Memory B cell (primary cell): ENCODE measurements around the gene DXO.

ENCODE experiments used
- ATAC-seq: fragments of 150-1000 bp; cut with Tn5 transposase; 2 replicates; pipeline ENCODE4 v1.10.0; 2021; ENCODE audit warnings: low read depth, mild to moderate bottlenecking, moderate library complexity
- DNase-seq, 2 donors: peaks; one replicate each; pipeline ENCODE4 v3.0.0; 2022; ENCODE audit warnings: low spot score in 2 of 2
- H3K27ac Mint-ChIP-seq: one replicate; pipeline ENCODE4 v1.8.0; 2022; ENCODE audit warnings: mild to moderate bottlenecking, moderate library complexity, mixed read lengths
- H3K27me3 Mint-ChIP-seq: one replicate; pipeline ENCODE4 v1.8.0; 2022; ENCODE audit warnings: mixed read lengths
- H3K36me3 Mint-ChIP-seq: one replicate; pipeline ENCODE4 v1.8.0; 2022; ENCODE audit warnings: mild to moderate bottlenecking, mixed read lengths
- H3K4me1 Mint-ChIP-seq: one replicate; pipeline ENCODE4 v1.8.0; 2022; ENCODE audit warnings: mixed read lengths
- H3K4me3 Mint-ChIP-seq: one replicate; pipeline ENCODE4 v1.8.0; 2022; ENCODE audit warnings: mild to moderate bottlenecking, moderate library complexity, mixed read lengths
- H3K9me3 Mint-ChIP-seq: one replicate; pipeline ENCODE4 v1.8.0; 2022; ENCODE audit warnings: mixed read lengths

The DXO gene

GRCh38 chr6:31956796-31957195 is 15.1 kb downstream of the DXO start:
- DNase-seq (no peak), ATAC-seq (no peak)
- H3K36me3 Mint-ChIP-seq: peaks cover 29% of the 10 kb centered on the region
- peaks cover 13% of the 10 kb centered on the region for H3K4me1 Mint-ChIP-seq
- H3K27ac Mint-ChIP-seq: no peak overlapping the region
- H3K4me3 Mint-ChIP-seq: no peak overlapping the region
- H3K27me3 Mint-ChIP-seq: no peaks in the 10 kb centered on the region
- no peaks in the 10 kb centered on the region for H3K9me3 Mint-ChIP-seq

DNA sequence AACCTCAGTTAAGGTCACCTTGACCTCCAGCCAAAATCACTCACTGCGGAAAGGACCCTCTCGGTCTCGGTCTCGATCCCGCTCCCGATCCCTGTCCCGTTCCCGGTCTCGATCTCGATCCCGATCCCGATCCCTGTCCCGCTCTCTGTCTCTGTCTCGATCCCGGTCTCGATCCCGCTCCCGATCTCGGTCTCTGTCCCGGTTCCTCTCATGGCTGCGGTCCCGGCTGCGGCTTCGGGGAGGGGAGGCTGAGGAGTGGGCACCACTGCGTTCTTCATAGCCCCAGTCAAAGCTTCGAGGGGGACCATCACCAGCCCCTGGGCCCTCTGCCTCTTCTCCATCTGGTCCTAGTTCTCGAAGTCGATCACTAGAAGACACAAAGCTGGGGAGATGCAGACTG is 17.4 kb downstream of the DXO start:
- DNase-seq (no peak), ATAC-seq (no peak)
- peaks cover 23% of the 10 kb centered on the region for H3K36me3 Mint-ChIP-seq
- no peak overlapping the region for H3K4me3 Mint-ChIP-seq
- H3K27me3 Mint-ChIP-seq: no peaks in the 10 kb centered on the region
- H3K27ac Mint-ChIP-seq: peak overlapping the region; percentile 77
- peaks cover 8% of the 10 kb centered on the region for H3K4me1 Mint-ChIP-seq
- no peaks in the 10 kb centered on the region for H3K9me3 Mint-ChIP-seq

DNA sequence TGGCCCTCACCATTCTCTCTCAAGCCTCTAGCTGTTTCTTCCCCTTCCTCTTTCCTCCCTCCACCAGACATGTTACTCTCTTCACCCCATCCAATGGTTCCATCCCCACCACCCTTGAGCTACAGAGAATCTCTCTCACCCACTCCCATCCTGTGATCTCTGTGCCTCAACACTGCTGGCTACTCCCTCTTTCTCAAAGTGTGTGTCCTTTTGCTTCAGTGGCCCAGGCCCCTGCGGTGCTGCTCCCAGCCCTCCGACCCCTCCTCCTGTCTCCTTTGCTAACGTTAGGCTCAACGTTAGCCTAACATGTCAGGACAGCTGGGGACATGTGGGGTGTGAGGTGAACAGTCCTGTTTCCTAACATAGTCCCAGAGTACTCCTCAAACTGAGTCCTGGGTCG is 19.0 kb downstream of the DXO start:
- Mint-ChIP-seq H3K4me3 (no peak overlapping the region), H3K9me3 (no peaks in the 10 kb centered on the region), H3K27me3 (no peaks in the 10 kb centered on the region), H3K36me3 (peaks cover 23% of the 10 kb centered on the region), H3K27ac (peak overlapping the region; percentile 67), H3K4me1 (peaks cover 2% of the 10 kb centered on the region)
- no peak for DNase-seq
- ATAC-seq: no peak

- DNase-seq: no peak
- Mint-ChIP-seq H3K27ac (peak overlapping the region; percentile 67), H3K27me3 (no peaks in the 10 kb centered on the region), H3K4me1 (peaks cover 2% of the 10 kb centered on the region), H3K4me3 (no peak overlapping the region), H3K9me3 (no peaks in the 10 kb centered on the region), H3K36me3 (peaks cover 23% of the 10 kb centered on the region)
- ATAC-seq: peak; percentile 35
These were observed 19.7 kb downstream of the DXO start for GRCh38 chr6:31952140-31952805.

GRCh38 chr6:31949926-31950548 is 21.9 kb downstream of the DXO start:
- peaks cover 2% of the 10 kb centered on the region for H3K4me1 Mint-ChIP-seq
- no peak overlapping the region for H3K4me3 Mint-ChIP-seq
- ATAC-seq: no peak
- H3K27ac Mint-ChIP-seq: no peak overlapping the region
- no peaks in the 10 kb centered on the region for H3K9me3 Mint-ChIP-seq
- no peaks in the 10 kb centered on the region for H3K27me3 Mint-ChIP-seq
- H3K36me3 Mint-ChIP-seq: peaks cover 21% of the 10 kb centered on the region
- no peak for DNase-seq

- ATAC-seq: no peak
- no peak overlapping the region for H3K27ac Mint-ChIP-seq
These were observed 23.1 kb downstream of the DXO start for GRCh38 chr6:31948753-31949413.

DNA sequence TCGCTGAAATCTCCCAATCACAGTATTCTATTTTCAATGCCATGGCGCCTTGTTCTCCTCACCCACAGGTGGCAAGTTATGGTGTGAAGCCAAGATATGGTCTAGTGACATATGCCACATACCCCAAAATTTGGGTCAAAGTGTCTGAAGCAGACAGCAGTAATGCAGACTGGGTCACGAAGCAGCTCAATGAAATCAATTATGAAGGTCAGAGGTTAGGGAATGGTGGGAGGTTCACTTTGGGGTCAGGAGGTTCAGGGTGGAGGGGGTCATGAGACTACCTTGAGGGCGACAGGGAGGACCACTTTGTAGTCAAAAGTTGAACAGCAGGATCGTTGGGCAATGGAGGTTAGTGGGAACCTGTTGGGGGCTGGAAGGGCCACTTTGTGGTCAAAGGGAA is 23.6 kb downstream of the DXO start:
- Mint-ChIP-seq H3K27ac (no peak overlapping the region), H3K9me3 (no peaks in the 10 kb centered on the region), H3K36me3 (peaks cover 8% of the 10 kb centered on the region), H3K4me3 (no peak overlapping the region), H3K27me3 (peaks cover 2% of the 10 kb centered on the region), H3K4me1 (peaks cover 2% of the 10 kb centered on the region)
- no peak for DNase-seq
- no peak for ATAC-seq

More at GRCh38 chr6:31948753-31949413, 23.1 kb downstream of the DXO start:
- H3K4me1 Mint-ChIP-seq: peaks cover 2% of the 10 kb centered on the region
- H3K27me3 Mint-ChIP-seq: peaks cover 2% of the 10 kb centered on the region
- peaks cover 13% of the 10 kb centered on the region for H3K36me3 Mint-ChIP-seq
- no peak overlapping the region for H3K4me3 Mint-ChIP-seq
- DNase-seq: no peak
- no peaks in the 10 kb centered on the region for H3K9me3 Mint-ChIP-seq

GRCh38 chr6:31947864-31948263 is 24.1 kb downstream of the DXO start:
- DNase-seq (no peak), ATAC-seq (no peak)
- Mint-ChIP-seq H3K9me3 (no peaks in the 10 kb centered on the region), H3K27ac (no peak overlapping the region), H3K4me1 (peaks cover 2% of the 10 kb centered on the region), H3K36me3 (peaks cover 4% of the 10 kb centered on the region), H3K4me3 (no peak overlapping the region), H3K27me3 (peaks cover 2% of the 10 kb centered on the region)

DNA sequence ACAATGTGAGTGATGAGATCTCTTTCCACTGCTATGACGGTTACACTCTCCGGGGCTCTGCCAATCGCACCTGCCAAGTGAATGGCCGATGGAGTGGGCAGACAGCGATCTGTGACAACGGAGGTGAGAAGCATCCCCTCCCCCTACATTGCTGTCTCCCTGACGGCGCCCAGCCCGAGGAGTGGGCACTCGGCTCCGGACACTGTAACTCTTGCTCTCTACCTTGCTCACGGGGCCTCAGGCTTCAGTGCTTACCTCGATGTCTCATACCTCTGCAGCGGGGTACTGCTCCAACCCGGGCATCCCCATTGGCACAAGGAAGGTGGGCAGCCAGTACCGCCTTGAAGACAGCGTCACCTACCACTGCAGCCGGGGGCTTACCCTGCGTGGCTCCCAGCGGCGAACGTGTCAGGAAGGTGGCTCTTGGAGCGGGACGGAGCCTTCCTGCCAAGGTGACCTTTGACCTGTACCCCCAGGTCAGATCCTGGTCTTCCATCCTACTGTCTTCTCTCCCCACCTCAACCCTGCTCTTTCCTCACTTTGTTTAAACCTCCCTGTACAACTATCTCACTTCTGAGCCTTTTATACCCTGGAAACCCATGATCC is 24.8 kb downstream of the DXO start:
- DNase-seq (no peak), ATAC-seq (no peak)
- H3K4me3 Mint-ChIP-seq: no peak overlapping the region
- H3K9me3 Mint-ChIP-seq: no peaks in the 10 kb centered on the region
- peaks cover 3% of the 10 kb centered on the region for H3K36me3 Mint-ChIP-seq
- H3K27me3 Mint-ChIP-seq: peaks cover 6% of the 10 kb centered on the region
- peaks cover 2% of the 10 kb centered on the region for H3K4me1 Mint-ChIP-seq
- no peak overlapping the region for H3K27ac Mint-ChIP-seq

DNA sequence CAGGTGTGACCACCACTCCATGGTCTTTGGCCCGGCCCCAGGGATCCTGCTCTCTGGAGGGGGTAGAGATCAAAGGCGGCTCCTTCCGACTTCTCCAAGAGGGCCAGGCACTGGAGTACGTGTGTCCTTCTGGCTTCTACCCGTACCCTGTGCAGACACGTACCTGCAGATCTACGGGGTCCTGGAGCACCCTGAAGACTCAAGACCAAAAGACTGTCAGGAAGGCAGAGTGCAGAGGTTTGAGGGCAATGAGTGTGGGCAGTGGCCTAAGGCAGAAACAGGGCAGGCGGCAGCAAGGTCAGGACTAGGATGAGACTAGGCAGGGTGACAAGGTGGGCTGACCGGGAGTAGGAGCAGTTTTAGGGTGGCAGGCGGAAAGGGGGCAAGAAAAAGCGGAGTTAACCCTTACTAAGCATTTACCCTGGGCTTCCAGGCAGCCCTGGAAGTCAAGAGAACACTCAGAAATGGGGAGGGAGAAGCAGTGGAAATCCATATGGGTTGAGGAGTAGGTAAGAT is 25.5 kb downstream of the DXO start:
- Mint-ChIP-seq H3K4me1 (peaks cover 2% of the 10 kb centered on the region), H3K27me3 (peaks cover 8% of the 10 kb centered on the region), H3K36me3 (peaks cover 3% of the 10 kb centered on the region), H3K27ac (no peak overlapping the region), H3K4me3 (no peak overlapping the region), H3K9me3 (no peaks in the 10 kb centered on the region)
- no peak for ATAC-seq
- DNase-seq: no peak

DNA sequence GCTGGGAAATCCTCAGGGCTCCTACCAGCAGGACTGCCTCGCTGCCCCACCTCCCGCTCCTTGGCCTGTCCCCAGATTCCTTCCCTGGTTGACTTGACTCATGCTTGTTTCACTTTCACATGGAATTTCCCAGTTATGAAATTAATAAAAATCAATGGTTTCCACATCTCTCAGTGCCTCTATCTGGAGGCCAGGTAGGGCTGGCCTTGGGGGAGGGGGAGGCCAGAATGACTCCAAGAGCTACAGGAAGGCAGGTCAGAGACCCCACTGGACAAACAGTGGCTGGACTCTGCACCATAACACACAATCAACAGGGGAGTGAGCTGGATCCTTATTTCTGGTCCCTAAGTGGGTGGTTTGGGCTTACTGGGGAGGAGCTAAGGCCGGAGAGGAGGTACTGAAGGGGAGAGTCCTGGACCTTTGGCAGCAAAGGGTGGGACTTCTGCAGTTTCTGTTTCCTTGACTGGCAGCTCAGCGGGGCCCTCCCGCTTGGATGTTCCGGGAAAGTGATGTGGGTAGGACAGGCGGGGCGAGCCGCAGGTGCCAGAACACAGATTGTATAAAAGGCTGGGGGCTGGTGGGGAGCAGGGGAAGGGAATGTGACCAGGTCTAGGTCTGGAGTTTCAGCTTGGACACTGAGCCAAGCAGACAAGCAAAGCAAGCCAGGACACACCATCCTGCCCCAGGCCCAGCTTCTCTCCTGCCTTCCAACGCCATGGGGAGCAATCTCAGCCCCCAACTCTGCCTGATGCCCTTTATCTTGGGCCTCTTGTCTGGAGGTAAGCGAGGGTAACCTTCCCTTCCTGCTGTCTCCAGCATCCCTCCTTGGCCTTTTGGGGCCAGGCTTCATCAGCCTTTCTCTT is 26.2 kb downstream of the DXO start, which contains the start of gene CFB:
Gene CFB (plus strand): TSS at position 589 of the 863 bp plus-strand sequence. CDS start 127 bp downstream, at position 716.
- Mint-ChIP-seq H3K27ac (no peak within 1 kb of the TSS), H3K27me3 (peaks cover 8% of the 10 kb centered on the region), H3K36me3 (no peaks in the 10 kb centered on the region), H3K4me3 (no peak within 1 kb of the TSS), H3K4me1 (peaks cover 2% of the 10 kb centered on the region), H3K9me3 (no peaks in the 10 kb centered on the region)
- no peak for DNase-seq
- ATAC-seq: no peak

GRCh38 chr6:31945154-31945506 is 26.8 kb downstream of the DXO start:
- Mint-ChIP-seq H3K9me3 (no peaks in the 10 kb centered on the region), H3K4me3 (no peak overlapping the region), H3K4me1 (peaks cover 2% of the 10 kb centered on the region), H3K36me3 (no peaks in the 10 kb centered on the region), H3K27ac (no peak overlapping the region), H3K27me3 (peaks cover 8% of the 10 kb centered on the region)
- DNase-seq: no peak
- no peak for ATAC-seq

GRCh38 chr6:31943742-31944141 is 28.2 kb downstream of the DXO start:
- DNase-seq (no peak), ATAC-seq (no peak)
- H3K9me3 Mint-ChIP-seq: no peaks in the 10 kb centered on the region
- H3K36me3 Mint-ChIP-seq: no peaks in the 10 kb centered on the region
- H3K4me3 Mint-ChIP-seq: no peak overlapping the region
- H3K27ac Mint-ChIP-seq: no peak overlapping the region
- peaks cover 10% of the 10 kb centered on the region for H3K27me3 Mint-ChIP-seq
- H3K4me1 Mint-ChIP-seq: peaks cover 2% of the 10 kb centered on the region
